HCT116 (cell line): ENCODE measurements around the gene CSRNP2.

Experiments used
- JUND ChIP-seq: IDR thresholded peaks from 2 replicates; pipeline ENCODE4 v1.6.1; 2012
- TCF7L2 ChIP-seq: IDR thresholded peaks from 2 replicates; pipeline ENCODE4 v1.7.0; 2011; ENCODE audit warnings: borderline replicate concordance, inconsistent platforms; ENCODE audit not compliant: insufficient read depth, insufficient read length; ENCODE audit errors: extremely low read depth

GRCh38 chr12:51132693-51133092 lies 49.3 kb upstream of the CSRNP2 start:
- TF ChIP-seq JUND: no peak
- TF ChIP-seq TCF7L2: no peak
